Spinal cord (tissue), 10 donors: ENCODE measurements around the gene AZI2. TPM values are rescaled to one million over a fixed set of nuclear protein-coding genes. Genes with fewer than 3 reads are reported as not detected.
A peak's percentile ranks its signal among the peaks of the same experiment; 100 is the strongest.

Experiments
- DNase-seq, 6 donors: peaks; one replicate each; pipeline versions ENCODE4 v3.0.0 to v3.0.0-alpha.2; 2013 to 2015; ENCODE audit warnings: low spot score in 6 of 6, low read depth in 4 of 6
- H3K27ac ChIP-seq: one replicate; pipeline ENCODE4 v1.5.1; 2013; ENCODE audit warnings: low read depth, low read length, control low read depth
- H3K27me3 ChIP-seq: one replicate; pipeline ENCODE4 v1.6.1; 2013; ENCODE audit warnings: low read length; ENCODE audit not compliant: control insufficient read depth, insufficient read depth
- H3K36me3 ChIP-seq: one replicate; pipeline ENCODE4 v1.6.1; 2013; ENCODE audit warnings: low read length; ENCODE audit not compliant: control insufficient read depth, insufficient read depth
- H3K4me1 ChIP-seq: one replicate; pipeline ENCODE4 v1.6.1; 2013; ENCODE audit warnings: low read length; ENCODE audit not compliant: control insufficient read depth, insufficient read depth
- H3K4me3 ChIP-seq: one replicate; pipeline ENCODE4 v1.5.1; 2013; ENCODE audit warnings: low read depth, low read length, control low read depth
- H3K9me3 ChIP-seq: one replicate; pipeline ENCODE4 v1.6.1; 2013; ENCODE audit warnings: low read length; ENCODE audit not compliant: control insufficient read depth, insufficient read depth
- WGBS: methylation state at CpG from one replicate; pipeline ENCODE4 v1.1.5; 2013; ENCODE audit warnings: missing lambda C conversion rate; ENCODE audit not compliant: insufficient coverage; 5-methylcytosine and 5-hydroxymethylcytosine counted together
- long read RNA-seq, 4 donors: transcript quantifications; one replicate each; lab custom pipeline, GENCODE V29; 2026
- polyA plus RNA-seq, 2 donors: library from polyadenylated mRNA; unstranded; fragments of 120-200 nt; gene quantifications; one replicate each; pipeline ENCODE4 v1.2.1, GENCODE V29; 2013; ENCODE audit not compliant: insufficient read length in 2 of 2
- total RNA-seq, 2 donors: library from RNA; depleted of rRNA in 1 of 2; stranded (reverse); fragments of 120-200 nt in 1 of 2; fragments of >200 nt in 1 of 2; gene quantifications; one replicate each; pipeline versions ENCODE4 v1.2.3 to v1.2.4, GENCODE V29; 2013 to 2014
- donor health status: healthy.

AZI2 gene, protein sequence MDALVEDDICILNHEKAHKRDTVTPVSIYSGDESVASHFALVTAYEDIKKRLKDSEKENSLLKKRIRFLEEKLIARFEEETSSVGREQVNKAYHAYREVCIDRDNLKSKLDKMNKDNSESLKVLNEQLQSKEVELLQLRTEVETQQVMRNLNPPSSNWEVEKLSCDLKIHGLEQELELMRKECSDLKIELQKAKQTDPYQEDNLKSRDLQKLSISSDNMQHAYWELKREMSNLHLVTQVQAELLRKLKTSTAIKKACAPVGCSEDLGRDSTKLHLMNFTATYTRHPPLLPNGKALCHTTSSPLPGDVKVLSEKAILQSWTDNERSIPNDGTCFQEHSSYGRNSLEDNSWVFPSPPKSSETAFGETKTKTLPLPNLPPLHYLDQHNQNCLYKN
- total RNA-seq: 10 to 100 TPM; 69.9 to 82.5 TPM
- 100 to 1,000 TPM in 1 of 2 donors, 10 to 100 TPM in 1; 80.3 to 111 TPM for polyA plus RNA-seq
- long read RNA-seq, donor 1, full-length matches to known transcripts: 38 of 38 reads
- long read RNA-seq, donor 1, partial matches to known transcripts: 0 of 38 reads
- long read RNA-seq, donor 1, other reads (novel, unspliced or antisense): 0 of 38 reads
- long read RNA-seq, donor 2, full-length matches to known transcripts: 15 of 15 reads
- long read RNA-seq, donor 2, partial matches to known transcripts: 0 of 15 reads
- long read RNA-seq, donor 2, other reads (novel, unspliced or antisense): 0 of 15 reads
- long read RNA-seq, donor 3, full-length matches to known transcripts: 13 of 42 reads
- long read RNA-seq, donor 3, partial matches to known transcripts: 0 of 42 reads
- long read RNA-seq, donor 3, other reads (novel, unspliced or antisense): 29 of 42 reads
- long read RNA-seq, donor 4, full-length matches to known transcripts: 22 of 22 reads
- long read RNA-seq, donor 4, partial matches to known transcripts: 0 of 22 reads
- long read RNA-seq, donor 4, other reads (novel, unspliced or antisense): 0 of 22 reads

DNA sequence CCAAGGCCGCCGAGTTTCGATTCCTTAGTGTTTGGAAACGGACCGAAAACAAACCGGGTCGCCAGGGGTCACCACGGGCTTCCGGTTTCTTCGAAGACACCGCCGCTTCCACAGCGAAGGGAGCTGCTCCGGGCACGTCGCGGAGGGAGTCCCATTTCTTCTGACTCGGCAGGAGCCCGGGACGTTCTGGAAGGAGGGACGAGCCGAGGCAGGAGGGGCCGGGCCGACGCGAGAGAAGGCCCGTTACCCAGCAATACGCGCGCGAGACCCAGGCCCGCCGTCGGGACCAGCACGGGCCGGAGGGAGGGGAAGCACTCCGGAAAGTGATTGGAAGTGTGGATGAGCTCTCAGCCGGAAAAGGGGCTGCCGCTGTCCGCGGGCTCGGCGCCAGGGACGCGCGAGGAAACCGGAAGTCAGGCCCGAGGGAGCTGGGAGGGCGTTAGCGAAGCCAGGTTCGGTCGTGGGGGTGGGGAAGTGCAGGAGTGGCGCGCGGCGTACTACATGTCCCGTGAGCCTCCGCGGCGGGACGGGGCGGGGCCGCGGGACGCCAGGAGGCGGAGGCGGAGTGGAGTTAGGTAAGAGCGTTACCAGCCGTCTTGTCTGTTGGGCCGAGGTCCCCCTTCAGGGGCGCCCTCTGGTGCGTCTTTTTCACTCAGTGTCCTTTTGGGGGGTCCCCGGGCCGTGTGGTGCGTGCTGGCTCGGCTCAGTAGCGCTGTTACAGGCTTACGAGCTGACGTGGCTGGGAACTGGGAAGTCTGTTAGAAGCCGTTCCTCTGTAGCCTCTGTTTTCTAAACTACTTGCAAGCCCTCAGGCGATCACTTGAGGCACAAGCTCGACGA is at the start of gene AZI2, which contains the start of gene ZCWPW2:
TSS of gene AZI2 (minus strand) at position 196 of the 840 bp plus-strand sequence. CDS start 8,207 bp downstream, outside the sequence.
TSS of gene ZCWPW2 (plus strand) at position 93 of the 840 bp plus-strand sequence. CDS start 64,348 bp downstream, outside the sequence.
- DNase-seq: peak; percentile 85 to 98 (median 94)
- Histone ChIP-seq H3K36me3 (no peaks in the 10 kb centered on the region), H3K9me3 (no peaks in the 10 kb centered on the region), H3K4me3 (peak within 1 kb of the TSS; percentile 97), H3K27ac (peak within 1 kb of the TSS; percentile 98), H3K4me1 (no peaks in the 10 kb centered on the region), H3K27me3 (no peaks in the 10 kb centered on the region)
- WGBS: under 1% methylated on average over 81 of the region's 83 CpGs

DNA sequence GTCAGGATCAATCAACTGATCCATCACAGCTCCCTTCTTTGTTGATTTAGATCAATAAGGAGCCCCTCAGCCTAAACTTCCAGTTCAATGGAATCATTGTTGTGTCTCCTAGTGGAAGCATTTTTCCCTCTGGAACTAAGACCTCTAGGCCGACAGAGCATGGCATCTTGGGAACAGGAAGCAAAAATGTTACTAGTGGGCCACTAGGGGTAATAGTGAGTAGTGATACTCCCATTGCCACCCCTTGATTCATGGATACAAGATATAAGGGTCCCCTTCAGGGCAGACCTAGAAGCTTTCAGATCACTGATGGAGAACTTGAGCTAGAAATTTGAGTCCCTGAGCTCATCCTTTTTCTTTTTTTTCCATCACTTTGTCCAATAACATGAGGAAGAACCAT is 40.4 kb upstream of the AZI2 start:
- no peaks in the 10 kb centered on the region for H3K4me1 ChIP-seq
- H3K27ac ChIP-seq: no peak overlapping the region
- WGBS: no CpG with 5 or more reads among the region's 1 CpG
- no peak overlapping the region for H3K4me3 ChIP-seq
- no peak for DNase-seq
- no peaks in the 10 kb centered on the region for H3K27me3 ChIP-seq
- H3K9me3 ChIP-seq: peaks cover 2% of the 10 kb centered on the region
- no peaks in the 10 kb centered on the region for H3K36me3 ChIP-seq

DNA sequence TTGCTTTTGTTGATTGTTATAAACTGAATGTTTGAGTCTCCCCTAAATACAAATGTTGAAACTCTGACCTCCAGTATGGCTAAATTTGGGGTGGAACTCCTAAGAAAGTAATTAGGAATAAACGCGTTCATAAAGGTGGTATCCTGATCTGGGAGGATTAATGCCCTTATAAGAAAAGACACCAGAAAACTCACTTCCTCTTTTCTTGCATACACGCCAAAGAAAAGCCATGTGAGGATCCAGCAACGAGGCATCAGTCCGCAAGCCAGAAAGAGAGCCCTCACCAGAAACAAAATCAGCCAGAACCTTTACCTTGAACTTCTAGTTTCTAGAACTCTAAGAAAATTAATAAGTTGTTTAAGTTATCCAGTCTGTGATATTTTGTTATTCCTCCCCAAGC is 37.4 kb upstream of the AZI2 start:
- DNase-seq: no peak

DNA sequence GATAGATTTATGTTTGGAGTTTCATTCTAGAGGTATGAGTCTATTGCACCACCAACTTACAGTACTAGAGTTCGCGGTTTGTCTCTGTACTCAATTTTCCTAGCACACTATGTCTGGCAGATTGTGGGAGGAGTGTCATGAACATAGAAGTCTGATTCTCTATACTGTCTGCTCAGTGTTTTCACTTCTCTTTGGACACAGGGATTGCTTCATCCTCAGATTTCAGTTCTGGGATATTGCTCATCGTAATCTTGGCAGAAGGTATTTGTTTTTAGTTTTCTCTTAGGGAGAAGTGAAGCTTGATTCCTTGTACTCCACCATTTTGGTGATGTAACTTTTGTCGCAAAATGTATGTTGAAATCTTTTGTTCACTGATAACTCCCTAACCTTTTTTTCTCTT is 27.8 kb upstream of the AZI2 start:
- no peak overlapping the region for H3K27ac ChIP-seq
- H3K4me1 ChIP-seq: no peaks in the 10 kb centered on the region
- H3K27me3 ChIP-seq: no peaks in the 10 kb centered on the region
- no CpG with 5 or more reads among the region's 4 CpGs for WGBS
- peak in 1 of 6 donors; percentile 7 for DNase-seq
- H3K9me3 ChIP-seq: peaks cover 3% of the 10 kb centered on the region
- no peaks in the 10 kb centered on the region for H3K36me3 ChIP-seq
- no peak overlapping the region for H3K4me3 ChIP-seq

More for the DNA sequence above, 37.4 kb upstream of the AZI2 start:
- Histone ChIP-seq H3K9me3 (peaks cover 1% of the 10 kb centered on the region), H3K27ac (no peak overlapping the region), H3K4me3 (no peak overlapping the region), H3K27me3 (no peaks in the 10 kb centered on the region), H3K36me3 (no peaks in the 10 kb centered on the region), H3K4me1 (no peaks in the 10 kb centered on the region)
- no CpG with 5 or more reads among the region's 5 CpGs for WGBS

DNA sequence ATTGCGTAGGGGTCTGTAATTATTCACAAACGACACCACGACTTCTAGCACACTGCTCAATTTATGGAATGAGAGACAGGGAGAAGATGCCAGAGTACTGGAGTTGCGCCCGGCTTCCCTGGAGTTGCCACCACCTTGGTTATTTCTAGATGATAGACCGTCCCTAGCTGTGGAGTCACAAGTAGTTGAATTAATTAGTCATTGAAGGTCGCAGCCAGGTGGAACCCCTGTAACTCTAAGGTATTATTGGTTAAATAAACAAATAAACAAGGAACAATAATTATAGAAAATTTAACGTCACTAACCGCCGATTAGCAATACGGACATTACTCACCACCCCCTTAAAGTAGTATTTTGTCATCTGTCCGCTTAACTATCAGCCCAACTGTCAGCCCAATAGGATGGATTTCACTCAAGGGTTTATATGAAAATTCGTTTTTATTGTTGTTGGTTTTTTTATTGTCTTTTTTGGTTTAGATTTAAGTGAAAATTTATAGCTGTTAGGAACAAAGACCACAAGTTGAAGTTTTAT is 911 bp upstream of the AZI2 start:
- Histone ChIP-seq H3K4me1 (no peaks in the 10 kb centered on the region), H3K4me3 (peak overlapping the region; percentile 97), H3K27ac (peak overlapping the region; percentile 98), H3K27me3 (no peaks in the 10 kb centered on the region), H3K36me3 (no peaks in the 10 kb centered on the region), H3K9me3 (no peaks in the 10 kb centered on the region)
- 0% methylated on average over 4 of the region's 13 CpGs for WGBS
- DNase-seq: no peak

DNA sequence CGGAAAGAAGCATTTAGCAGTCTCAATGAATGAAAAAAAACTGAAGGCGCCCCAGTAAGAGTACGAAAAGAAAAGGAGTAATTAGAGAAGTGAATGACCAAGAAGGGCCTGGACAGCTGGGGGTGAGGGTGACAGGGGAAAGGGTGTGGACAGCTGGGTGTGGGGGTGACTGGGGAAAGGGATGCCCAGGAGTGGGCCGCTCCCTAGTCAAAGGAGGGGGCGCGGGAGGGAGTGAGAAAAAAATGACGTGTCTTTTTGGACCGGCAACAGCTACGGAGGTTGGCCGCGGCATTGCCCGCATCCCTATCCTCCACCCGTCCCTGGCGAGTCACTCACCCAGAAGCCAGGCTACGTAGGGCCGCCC is 377 bp downstream of the AZI2 start:
- Histone ChIP-seq H3K4me1 (no peaks in the 10 kb centered on the region), H3K4me3 (peak overlapping the region; percentile 97), H3K36me3 (no peaks in the 10 kb centered on the region), H3K27me3 (no peaks in the 10 kb centered on the region), H3K27ac (peak overlapping the region; percentile 98), H3K9me3 (no peaks in the 10 kb centered on the region)
- no peak for DNase-seq
- 0% methylated on average over 16 of the region's 16 CpGs for WGBS

DNA sequence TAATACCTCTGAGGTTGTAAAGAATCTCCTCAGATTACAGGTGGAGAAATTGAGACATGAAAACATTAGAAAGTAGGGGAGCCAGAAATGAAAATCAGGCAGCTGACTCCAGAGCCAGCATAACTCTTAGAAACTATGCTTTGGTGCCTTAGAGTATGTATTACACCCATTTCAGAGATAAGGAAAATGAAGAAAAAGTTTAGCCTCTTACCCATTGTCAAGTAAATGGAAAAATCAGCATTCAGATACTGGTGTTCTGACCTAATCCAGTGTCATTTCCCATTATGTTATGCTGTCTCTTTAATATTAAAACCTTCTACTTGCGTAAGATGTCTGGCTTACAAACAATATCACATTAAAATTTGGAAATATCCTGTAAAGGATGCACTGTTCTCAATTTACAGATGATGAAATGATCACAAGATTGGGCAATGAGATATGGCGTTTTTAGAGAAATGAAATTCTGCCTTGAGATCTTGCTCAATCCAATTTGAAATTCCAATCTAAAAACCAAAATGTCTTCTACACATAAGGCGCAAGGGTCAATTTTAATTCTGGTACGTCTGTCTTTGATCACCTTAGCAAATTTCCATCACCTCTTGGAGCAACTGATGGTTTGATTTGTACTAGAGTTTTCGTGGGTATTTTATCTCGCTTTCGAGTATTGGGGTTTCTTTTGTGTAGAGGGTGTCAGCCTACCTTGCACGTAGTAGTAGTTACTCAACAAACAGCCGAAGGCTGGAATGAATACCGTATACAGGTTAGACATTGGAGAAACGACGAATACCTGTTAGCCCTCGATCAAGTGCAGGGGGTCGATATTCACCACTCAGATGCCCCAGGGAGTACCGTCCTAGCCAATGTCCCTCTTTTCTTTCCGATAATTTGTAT is 1.0 kb downstream of the AZI2 start:
- Histone ChIP-seq H3K4me3 (peak overlapping the region; percentile 97), H3K36me3 (no peaks in the 10 kb centered on the region), H3K9me3 (no peaks in the 10 kb centered on the region), H3K27me3 (no peaks in the 10 kb centered on the region), H3K27ac (peak overlapping the region; percentile 98), H3K4me1 (no peaks in the 10 kb centered on the region)
- 22% methylated on average over 9 of the region's 16 CpGs for WGBS
- DNase-seq: peak in 2 of 6 donors; percentile 4 to 37

DNA sequence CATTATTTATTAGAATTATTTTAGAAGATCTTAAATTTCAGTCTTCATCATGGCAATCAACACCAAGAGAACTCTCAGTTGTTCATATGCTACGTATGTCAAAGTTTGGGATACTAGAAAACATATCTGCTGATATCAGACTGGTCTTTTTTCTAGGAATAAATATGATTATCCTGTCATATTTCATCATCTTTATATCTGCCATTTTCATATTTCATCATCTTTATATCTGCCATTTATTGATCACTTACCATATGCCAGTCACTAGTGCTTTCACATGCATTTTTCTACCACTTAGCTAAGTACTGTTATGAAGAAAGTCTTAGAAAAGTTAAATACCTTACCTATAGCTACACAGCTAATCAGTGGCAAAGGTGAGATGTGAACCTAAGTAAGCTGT is 2.9 kb downstream of the AZI2 start:
- Histone ChIP-seq H3K9me3 (no peaks in the 10 kb centered on the region), H3K27me3 (no peaks in the 10 kb centered on the region), H3K4me1 (no peaks in the 10 kb centered on the region), H3K27ac (no peak overlapping the region), H3K4me3 (no peak overlapping the region), H3K36me3 (no peaks in the 10 kb centered on the region)
- no peak for DNase-seq
- no CpG with 5 or more reads among the region's 1 CpG for WGBS
